HG03196 (cell line): Measurements from ENCODE around the gene ADIPOR2.
"Not testable (repeated sequence)": the region's sequence is repeated elsewhere in the genome, so short reads cannot be mapped to it uniquely, and the experiment has no call there.

Experiments
- ATAC-seq: cut with Tn5 transposase; IDR thresholded peaks from one replicate; pipeline ENCODE4 v1.9.1; 2021; ENCODE audit not compliant: unreplicated experiment

ADIPOR2 gene

GRCh38 chr12:1702713-1703112, 11.8 kb downstream of the ADIPOR2 start:
- ATAC-seq, result no peak

GRCh38 chr12:1703771-1704722, 13.2 kb downstream of the ADIPOR2 start:
- no peak for ATAC-seq

- no peak for ATAC-seq
These were observed 15.1 kb downstream of the ADIPOR2 start for GRCh38 chr12:1705774-1706631.

GRCh38 chr12:1706632-1706980, 15.7 kb downstream of the ADIPOR2 start:
- no peak for ATAC-seq

GRCh38 chr12:1707051-1707450, 16.2 kb downstream of the ADIPOR2 start:
- no peak for ATAC-seq

GRCh38 chr12:1709968-1710367, 19.1 kb downstream of the ADIPOR2 start:
- not testable (repeated sequence) for ATAC-seq

- not testable (repeated sequence) for ATAC-seq
These were observed 20.0 kb downstream of the ADIPOR2 start for GRCh38 chr12:1710870-1711269.

GRCh38 chr12:1711536-1712211, 20.8 kb downstream of the ADIPOR2 start:
- ATAC-seq, result not testable (repeated sequence)

- not testable (repeated sequence) for ATAC-seq
These were observed 21.4 kb downstream of the ADIPOR2 start for GRCh38 chr12:1712305-1712704.

GRCh38 chr12:1712852-1713251, 22.0 kb downstream of the ADIPOR2 start:
- not testable (repeated sequence) for ATAC-seq

GRCh38 chr12:1713783-1714348, 23.0 kb downstream of the ADIPOR2 start:
- ATAC-seq, result not testable (repeated sequence)

GRCh38 chr12:1715459-1715858, 24.6 kb downstream of the ADIPOR2 start:
- not testable (repeated sequence) for ATAC-seq

- ATAC-seq, result no peak
These were observed 25.5 kb downstream of the ADIPOR2 start for GRCh38 chr12:1716215-1716862.

- ATAC-seq, result no peak
These were observed 26.0 kb downstream of the ADIPOR2 start for GRCh38 chr12:1716911-1717310.

GRCh38 chr12:1719139-1719538, 28.3 kb downstream of the ADIPOR2 start:
- ATAC-seq, result no peak

GRCh38 chr12:1720494-1720893, 29.6 kb downstream of the ADIPOR2 start:
- no peak for ATAC-seq

- ATAC-seq, result no peak
These were observed 32.9 kb downstream of the ADIPOR2 start for GRCh38 chr12:1723721-1724120.

- no peak for ATAC-seq
These were observed 33.4 kb downstream of the ADIPOR2 start for GRCh38 chr12:1724250-1724649.

- no peak for ATAC-seq
These were observed 35.9 kb downstream of the ADIPOR2 start for GRCh38 chr12:1726753-1727152.

GRCh38 chr12:1728824-1729223, 38.0 kb downstream of the ADIPOR2 start:
- ATAC-seq, result no peak
